ENCODE measurements around the gene GPC5.

The GPC5 gene

DNA sequence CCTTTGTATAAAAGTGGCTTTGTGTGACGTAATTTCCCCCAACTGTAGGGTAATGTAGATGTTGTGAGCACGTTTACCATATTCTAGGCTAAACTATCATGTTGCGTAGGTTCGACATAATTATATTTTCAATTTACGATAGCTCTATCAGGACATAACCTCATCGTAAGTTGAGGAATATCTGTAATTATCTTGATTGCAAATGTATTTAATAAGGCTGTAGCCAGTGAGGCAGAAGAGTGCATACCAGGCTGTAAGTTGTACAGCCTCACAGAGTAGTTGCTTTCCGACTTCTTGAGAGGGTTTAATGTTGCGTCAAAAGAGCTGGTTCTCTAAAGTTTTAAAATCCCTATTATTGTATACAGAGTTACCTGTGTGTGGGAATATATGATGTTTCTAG, 988.8 kb downstream of the GPC5 start:
- Histone ChIP-seq H3K27ac (no peak overlapping the region), H3K4me3 (no peak overlapping the region), H3K4me2 (no peak overlapping the region), H4K20me1 (no peaks in the 10 kb centered on the region), H3K36me3 (no peaks in the 10 kb centered on the region), H3K27me3 (no peaks in the 10 kb centered on the region), H3K4me1 (no peaks in the 10 kb centered on the region), H3K9me3 (no peaks in the 10 kb centered on the region), H3K9ac (no peak overlapping the region)
- TF ChIP-seq Cebpa-rat (IDR thresholded peaks at IDR 0.05) = no peak

- H3K4me3 ChIP-seq = no peak overlapping the region
- H3K36me3 ChIP-seq = no peaks in the 10 kb centered on the region
- H4K20me1 ChIP-seq = no peaks in the 10 kb centered on the region
- H3K27ac ChIP-seq = no peak overlapping the region
- TF ChIP-seq Cebpa-rat (IDR thresholded peaks at IDR 0.05) = no peak
- no peaks in the 10 kb centered on the region for H3K27me3 ChIP-seq
- H3K9me3 ChIP-seq = no peaks in the 10 kb centered on the region
- no peak overlapping the region for H3K4me2 ChIP-seq
- no peak overlapping the region for H3K9ac ChIP-seq
- no peaks in the 10 kb centered on the region for H3K4me1 ChIP-seq
These were observed 991.8 kb downstream of the GPC5 start for GRCh38 chr13:92390217-92390616.

- no peak overlapping the region for H3K27ac ChIP-seq
- H3K4me2 ChIP-seq = no peak overlapping the region
- no peaks in the 10 kb centered on the region for H3K4me1 ChIP-seq
- TF ChIP-seq Cebpa-rat (IDR thresholded peaks at IDR 0.05) = no peak
- H3K4me3 ChIP-seq = no peak overlapping the region
- H3K36me3 ChIP-seq = no peaks in the 10 kb centered on the region
- no peaks in the 10 kb centered on the region for H4K20me1 ChIP-seq
- no peak overlapping the region for H3K9ac ChIP-seq
- H3K9me3 ChIP-seq = no peaks in the 10 kb centered on the region
- H3K27me3 ChIP-seq = no peaks in the 10 kb centered on the region
These were observed 1005.2 kb downstream of the GPC5 start for GRCh38 chr13:92403606-92404005.

DNA sequence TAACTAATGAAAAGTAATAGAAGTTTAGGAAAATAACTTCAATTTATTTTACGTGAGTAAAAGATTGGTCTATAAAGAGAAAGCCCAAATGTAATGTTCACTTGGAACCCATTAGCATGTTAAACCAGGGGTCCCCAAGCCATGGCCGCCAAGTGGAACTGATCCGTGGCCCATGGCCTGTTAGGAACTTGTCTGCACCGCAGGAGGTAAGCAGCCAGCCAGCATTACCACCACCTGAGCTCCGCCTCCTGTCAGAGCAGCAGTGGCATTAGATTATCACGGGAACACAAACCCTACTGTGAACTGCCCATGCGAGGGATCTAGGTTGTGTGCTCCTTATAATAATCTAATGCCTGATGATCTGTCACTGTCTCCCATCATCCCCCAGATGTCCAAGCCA, 1009.4 kb downstream of the GPC5 start:
- no peaks in the 10 kb centered on the region for H3K27me3 ChIP-seq
- no peaks in the 10 kb centered on the region for H4K20me1 ChIP-seq
- no peak overlapping the region for H3K4me3 ChIP-seq
- no peak overlapping the region for H3K4me2 ChIP-seq
- no peaks in the 10 kb centered on the region for H3K4me1 ChIP-seq
- H3K9me3 ChIP-seq = no peaks in the 10 kb centered on the region
- TF ChIP-seq Cebpa-rat (IDR thresholded peaks at IDR 0.05) = no peak
- no peak overlapping the region for H3K9ac ChIP-seq
- H3K27ac ChIP-seq = no peak overlapping the region
- no peaks in the 10 kb centered on the region for H3K36me3 ChIP-seq

GRCh38 chr13:92412481-92412880, 1014.1 kb downstream of the GPC5 start:
- TF ChIP-seq Cebpa-rat (IDR thresholded peaks at IDR 0.05) = no peak
- Histone ChIP-seq H3K36me3 (no peaks in the 10 kb centered on the region), H3K9ac (no peak overlapping the region), H3K27ac (no peak overlapping the region), H4K20me1 (no peaks in the 10 kb centered on the region), H3K9me3 (no peaks in the 10 kb centered on the region), H3K4me3 (no peak overlapping the region), H3K4me1 (no peaks in the 10 kb centered on the region), H3K27me3 (no peaks in the 10 kb centered on the region), H3K4me2 (no peak overlapping the region)

DNA sequence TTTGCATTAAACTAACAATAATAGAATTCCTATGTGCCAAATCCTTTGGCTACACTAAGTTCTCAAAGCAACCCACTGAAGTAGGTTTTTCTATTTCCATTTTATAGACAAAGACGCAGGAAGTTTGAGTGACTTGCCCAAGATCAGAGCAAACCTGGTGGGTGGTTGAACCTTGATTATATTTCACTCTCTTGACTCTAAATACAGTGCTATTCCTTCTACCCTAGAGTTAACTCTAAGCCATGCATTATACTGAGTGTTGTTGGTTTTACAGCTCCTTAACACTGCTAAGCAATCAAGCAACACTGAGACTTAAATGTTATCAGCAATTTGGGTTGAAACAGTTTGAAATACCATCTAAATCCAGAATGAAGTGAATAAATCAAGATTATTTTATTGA, 1014.6 kb downstream of the GPC5 start:
- Histone ChIP-seq H3K9ac (no peak overlapping the region), H3K36me3 (no peaks in the 10 kb centered on the region), H3K4me3 (no peak overlapping the region), H3K27ac (no peak overlapping the region), H3K27me3 (no peaks in the 10 kb centered on the region), H4K20me1 (no peaks in the 10 kb centered on the region), H3K9me3 (no peaks in the 10 kb centered on the region), H3K4me1 (no peaks in the 10 kb centered on the region), H3K4me2 (no peak overlapping the region)
- TF ChIP-seq Cebpa-rat (IDR thresholded peaks at IDR 0.05) = no peak

DNA sequence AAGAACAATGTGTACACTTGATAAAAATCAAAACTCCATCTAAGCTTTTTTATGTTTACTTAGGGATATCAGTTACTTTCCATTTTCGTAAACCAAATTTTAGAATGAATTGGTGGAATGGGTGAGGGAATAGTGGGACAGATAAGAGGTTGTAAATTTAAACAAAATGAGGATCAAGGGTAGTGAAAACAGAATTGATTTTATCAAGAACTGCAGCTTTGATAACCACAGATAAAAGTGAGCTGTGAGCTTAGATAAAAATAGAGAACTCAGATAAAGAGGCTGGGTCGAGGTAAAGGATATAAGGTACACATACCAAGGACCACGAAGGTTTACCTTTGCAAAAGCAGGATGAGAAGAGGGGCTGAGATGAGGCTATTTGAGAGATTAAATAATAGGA, 1015.0 kb downstream of the GPC5 start:
- H3K4me2 ChIP-seq = no peak overlapping the region
- no peak overlapping the region for H3K9ac ChIP-seq
- H3K4me1 ChIP-seq = no peaks in the 10 kb centered on the region
- no peak overlapping the region for H3K4me3 ChIP-seq
- no peaks in the 10 kb centered on the region for H3K36me3 ChIP-seq
- H3K27ac ChIP-seq = no peak overlapping the region
- H3K9me3 ChIP-seq = no peaks in the 10 kb centered on the region
- H3K27me3 ChIP-seq = no peaks in the 10 kb centered on the region
- no peaks in the 10 kb centered on the region for H4K20me1 ChIP-seq
- no peak for TF ChIP-seq Cebpa-rat (IDR thresholded peaks at IDR 0.05)

DNA sequence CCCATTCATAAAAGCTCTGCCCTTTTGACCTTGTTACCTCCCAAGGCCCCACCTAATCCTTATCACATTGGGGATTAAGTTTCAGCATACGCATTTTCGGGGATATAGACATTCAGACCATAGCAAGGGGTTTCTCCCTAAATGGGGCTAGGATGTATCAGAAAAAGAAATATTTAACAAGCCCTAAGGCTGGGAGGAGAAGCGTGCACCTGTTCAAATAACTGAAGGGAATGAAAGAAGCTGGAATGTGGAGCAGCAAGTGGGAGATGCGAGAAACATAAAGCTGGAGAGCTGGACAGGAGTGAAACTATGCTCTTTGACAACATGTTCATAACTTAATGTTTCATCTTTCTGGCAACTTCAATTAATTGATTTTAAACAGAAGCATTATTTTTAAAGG, 1016.4 kb downstream of the GPC5 start:
- TF ChIP-seq Cebpa-rat (IDR thresholded peaks at IDR 0.05) = no peak
- Histone ChIP-seq H3K36me3 (no peaks in the 10 kb centered on the region), H3K27me3 (no peaks in the 10 kb centered on the region), H3K4me2 (no peak overlapping the region), H3K9me3 (no peaks in the 10 kb centered on the region), H3K4me3 (no peak overlapping the region), H3K4me1 (no peaks in the 10 kb centered on the region), H3K9ac (no peak overlapping the region), H4K20me1 (no peaks in the 10 kb centered on the region), H3K27ac (no peak overlapping the region)

DNA sequence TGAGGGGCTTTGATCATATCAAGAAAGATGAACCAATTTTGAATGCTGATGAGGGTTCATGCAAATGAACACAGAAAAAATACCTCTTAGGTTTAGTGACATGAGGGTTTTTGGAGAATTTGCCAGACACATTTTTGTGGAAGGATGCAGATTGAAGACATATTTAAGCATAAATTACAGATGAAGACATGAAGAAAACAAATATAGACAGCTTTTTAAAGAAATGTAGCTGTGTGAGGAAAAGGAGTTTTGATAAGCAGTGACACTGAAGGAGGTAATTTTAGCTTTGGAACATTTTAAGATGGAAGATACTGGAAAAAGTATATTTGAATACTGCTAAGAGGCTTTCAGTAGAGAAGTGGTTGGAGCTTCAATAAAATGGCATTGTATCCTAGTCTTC, 1017.4 kb downstream of the GPC5 start:
- no peaks in the 10 kb centered on the region for H3K36me3 ChIP-seq
- no peaks in the 10 kb centered on the region for H4K20me1 ChIP-seq
- no peaks in the 10 kb centered on the region for H3K9me3 ChIP-seq
- H3K4me1 ChIP-seq = no peaks in the 10 kb centered on the region
- H3K27me3 ChIP-seq = no peaks in the 10 kb centered on the region
- no peak overlapping the region for H3K4me3 ChIP-seq
- TF ChIP-seq Cebpa-rat (IDR thresholded peaks at IDR 0.05) = no peak
- H3K27ac ChIP-seq = no peak overlapping the region
- no peak overlapping the region for H3K9ac ChIP-seq
- H3K4me2 ChIP-seq = no peak overlapping the region

- Histone ChIP-seq H3K4me3 (no peak overlapping the region), H4K20me1 (no peaks in the 10 kb centered on the region), H3K4me2 (no peak overlapping the region), H3K9me3 (no peaks in the 10 kb centered on the region), H3K27ac (no peak overlapping the region), H3K9ac (no peak overlapping the region), H3K36me3 (no peaks in the 10 kb centered on the region), H3K27me3 (no peaks in the 10 kb centered on the region), H3K4me1 (no peaks in the 10 kb centered on the region)
- TF ChIP-seq Cebpa-rat (IDR thresholded peaks at IDR 0.05) = no peak
These were observed 1020.5 kb downstream of the GPC5 start for GRCh38 chr13:92418818-92419412.

DNA sequence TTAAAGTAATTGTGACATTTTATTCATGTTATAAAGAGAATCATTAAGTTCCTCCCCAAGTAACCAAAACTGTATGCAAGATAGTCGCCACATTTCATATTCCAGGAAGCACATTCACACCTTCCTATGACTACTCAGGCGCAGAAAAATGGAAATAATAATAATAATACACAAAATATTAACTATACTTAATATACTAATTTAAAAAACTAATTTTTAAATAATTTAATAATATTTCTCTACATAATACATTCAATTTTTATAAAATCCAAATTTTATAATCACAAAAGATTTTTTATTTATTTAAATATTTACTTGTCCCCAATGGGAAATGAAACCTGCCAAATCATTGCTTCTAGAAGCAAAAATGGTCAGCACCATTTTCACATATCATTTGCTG, 1030.8 kb downstream of the GPC5 start:
- Histone ChIP-seq H3K36me3 (no peaks in the 10 kb centered on the region), H4K20me1 (no peaks in the 10 kb centered on the region), H3K9ac (no peak overlapping the region), H3K4me1 (no peaks in the 10 kb centered on the region), H3K9me3 (no peaks in the 10 kb centered on the region), H3K4me2 (no peak overlapping the region), H3K27ac (no peak overlapping the region), H3K4me3 (no peak overlapping the region), H3K27me3 (no peaks in the 10 kb centered on the region)
- TF ChIP-seq Cebpa-rat (IDR thresholded peaks at IDR 0.05) = no peak
